Measurements from ENCODE around the gene SDF4.

Gene SDF4

DNA sequence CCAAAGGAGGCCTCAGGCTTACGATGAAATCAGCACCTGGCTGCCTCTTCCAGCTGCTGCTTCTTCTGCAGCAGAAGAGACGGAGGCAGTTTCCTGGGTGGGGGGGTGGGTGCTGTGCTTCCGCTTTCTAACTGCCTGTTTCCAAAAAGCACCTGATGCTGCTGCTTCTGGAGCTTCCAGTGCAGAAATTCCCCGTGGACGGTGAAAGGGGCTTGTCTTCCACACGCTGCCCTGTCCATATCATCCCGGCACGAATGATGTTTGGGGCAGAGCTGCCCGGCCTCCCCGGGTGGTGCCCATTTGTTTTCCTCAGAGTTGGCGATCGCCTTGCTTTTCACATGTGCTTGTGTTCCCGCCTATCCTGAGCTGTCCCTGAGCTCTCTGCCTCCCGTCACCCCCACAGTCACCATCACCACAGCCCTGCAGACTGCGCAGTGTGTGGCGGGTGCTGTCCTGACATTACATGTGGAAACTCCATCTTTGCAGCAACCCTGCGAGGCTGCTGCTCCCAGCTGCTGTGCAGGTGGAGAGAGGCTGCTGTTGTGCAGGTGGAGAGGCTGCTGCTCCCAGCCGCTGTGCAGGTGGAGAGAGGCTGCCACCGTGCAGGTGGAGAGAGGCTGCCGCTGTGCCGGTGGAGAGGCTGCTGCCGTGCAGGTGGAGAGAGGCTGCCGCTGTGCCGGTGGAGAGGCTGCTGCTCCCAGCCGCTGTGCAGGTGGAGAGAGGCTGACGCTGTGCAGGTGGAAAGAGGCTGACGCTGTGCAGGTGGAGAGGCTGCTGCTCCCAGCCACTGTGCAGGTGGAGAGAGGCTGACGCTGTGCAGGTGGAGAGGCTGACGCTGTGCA, 56.4 kb downstream of the SDF4 start:
- H3K27ac ChIP-seq: no peak overlapping the region
- H3K4me3 ChIP-seq (IDR thresholded peaks at IDR 0.05; ENCODE audit: insufficient read depth, low read depth, low read length): no peak overlapping the region
- H2AFZ ChIP-seq (ENCODE audit: low read depth): no peak overlapping the region
- H3K79me2 ChIP-seq (ENCODE audit: insufficient read depth, low read depth): no peaks in the 10 kb centered on the region
- H3K36me3 ChIP-seq (ENCODE audit: insufficient read depth): no peaks in the 10 kb centered on the region
- peaks cover 96% of the 10 kb centered on the region for H3K27me3 ChIP-seq (ENCODE audit: insufficient read depth, low read depth)
- no peak overlapping the region for H3K9ac ChIP-seq
- H4K20me1 ChIP-seq (ENCODE audit: insufficient read depth): no peaks in the 10 kb centered on the region
- TF ChIP-seq CTCF (conservative IDR thresholded peaks at IDR 0.05; ENCODE audit: low read depth, low read length): no peak
- H3K4me2 ChIP-seq: no peak overlapping the region
- H3K4me1 ChIP-seq (ENCODE audit: low read depth, poor library complexity, severe bottlenecking): peaks cover 11% of the 10 kb centered on the region

DNA sequence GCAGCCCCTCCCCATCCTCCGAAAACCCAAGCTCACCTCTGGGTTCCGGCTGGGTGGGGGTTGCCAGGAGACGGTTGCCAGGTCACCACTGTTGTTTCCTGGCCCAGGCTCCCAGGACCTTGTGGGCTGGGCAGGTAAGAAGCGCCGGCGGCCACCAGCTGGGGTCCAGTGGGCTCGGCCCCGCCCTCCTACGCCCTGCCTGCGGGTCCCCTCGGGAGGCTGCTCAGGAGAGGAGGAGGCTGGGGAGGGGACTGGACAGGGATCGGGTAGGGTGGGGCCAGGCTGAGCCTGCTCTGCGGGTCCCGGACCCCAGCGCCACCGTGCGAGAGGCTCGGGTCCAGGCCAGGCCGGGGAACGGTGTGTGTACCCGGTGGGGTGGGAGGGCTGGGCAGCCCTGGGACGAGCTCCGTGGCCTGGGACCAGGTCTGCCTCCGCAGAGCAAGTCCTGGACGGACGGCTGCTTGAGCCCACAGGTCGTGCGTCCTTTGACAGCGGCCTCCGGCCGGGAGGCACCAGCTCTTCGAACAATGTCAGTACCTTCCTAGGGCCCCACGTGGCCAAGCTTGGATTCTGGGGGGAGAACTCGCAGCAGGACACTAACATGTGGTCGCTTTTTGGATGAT, 57.9 kb downstream of the SDF4 start, which contains the start of gene TTLL10:
TTLL10 (plus strand) TSS at position 88 of the 623 bp plus-strand sequence. CDS start 5,336 bp downstream, outside the sequence.
- Histone ChIP-seq H4K20me1 (ENCODE audit: insufficient read depth) (no peaks in the 10 kb centered on the region), H3K9ac (no peak within 1 kb of the TSS), H2AFZ (ENCODE audit: low read depth) (no peak within 1 kb of the TSS), H3K4me1 (ENCODE audit: low read depth, poor library complexity, severe bottlenecking) (peaks cover 21% of the 10 kb centered on the region), H3K27me3 (ENCODE audit: insufficient read depth, low read depth) (peaks cover 96% of the 10 kb centered on the region), H3K36me3 (ENCODE audit: insufficient read depth) (no peaks in the 10 kb centered on the region), H3K79me2 (ENCODE audit: insufficient read depth, low read depth) (no peaks in the 10 kb centered on the region), H3K27ac (no peak within 1 kb of the TSS), H3K4me2 (no peak within 1 kb of the TSS), H3K4me3 (IDR thresholded peaks at IDR 0.05; ENCODE audit: insufficient read depth, low read depth, low read length) (no peak within 1 kb of the TSS)
- no peak for TF ChIP-seq CTCF (conservative IDR thresholded peaks at IDR 0.05; ENCODE audit: low read depth, low read length)

DNA sequence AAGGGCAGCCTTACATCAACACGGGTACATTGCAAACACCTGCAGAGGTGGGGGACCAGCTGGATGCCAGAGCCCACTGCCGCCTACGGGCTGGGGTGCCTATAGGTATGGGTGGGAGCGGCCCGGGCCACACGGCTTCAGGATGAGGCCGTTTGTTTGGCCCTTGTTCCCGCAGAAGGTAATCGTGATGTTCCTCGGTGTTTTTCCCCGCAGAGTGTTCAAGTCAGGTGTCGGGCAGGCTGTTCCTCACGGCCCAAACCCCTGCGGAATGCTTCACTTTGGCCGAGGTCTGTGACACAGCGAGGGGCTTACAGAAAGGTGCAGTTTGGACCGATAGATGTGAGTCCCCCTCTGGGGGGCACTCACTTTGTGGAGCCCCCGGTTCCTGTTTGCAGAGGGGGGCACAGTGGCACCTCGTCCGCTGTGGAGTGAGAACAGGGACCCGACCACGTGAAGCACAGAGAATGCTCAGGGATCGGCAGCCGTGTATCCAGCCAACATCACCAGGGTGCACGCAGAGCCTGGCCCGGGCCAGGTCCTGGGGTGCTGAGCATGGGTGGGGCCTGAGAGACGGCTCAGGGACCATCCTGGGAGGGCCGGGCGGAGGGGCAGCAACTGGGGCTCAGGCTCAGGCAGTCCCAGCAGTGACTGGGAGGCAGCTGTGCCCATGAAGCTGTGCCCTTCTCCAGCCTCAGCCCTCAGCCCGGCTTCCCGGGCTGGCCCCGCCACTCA, 58.6 kb downstream of the SDF4 start:
- no peak for TF ChIP-seq CTCF (conservative IDR thresholded peaks at IDR 0.05; ENCODE audit: low read depth, low read length)
- Histone ChIP-seq H3K4me3 (IDR thresholded peaks at IDR 0.05; ENCODE audit: insufficient read depth, low read depth, low read length) (no peak overlapping the region), H3K9ac (no peak overlapping the region), H2AFZ (ENCODE audit: low read depth) (no peak overlapping the region), H3K27ac (no peak overlapping the region), H4K20me1 (ENCODE audit: insufficient read depth) (no peaks in the 10 kb centered on the region), H3K27me3 (ENCODE audit: insufficient read depth, low read depth) (peaks cover 96% of the 10 kb centered on the region), H3K79me2 (ENCODE audit: insufficient read depth, low read depth) (no peaks in the 10 kb centered on the region), H3K36me3 (ENCODE audit: insufficient read depth) (no peaks in the 10 kb centered on the region), H3K4me1 (ENCODE audit: low read depth, poor library complexity, severe bottlenecking) (peaks cover 21% of the 10 kb centered on the region), H3K4me2 (no peak overlapping the region)

GRCh38 chr1:1171546-1172340, 60.1 kb downstream of the SDF4 start:
- Histone ChIP-seq H3K27me3 (ENCODE audit: insufficient read depth, low read depth) (peaks cover 96% of the 10 kb centered on the region), H3K4me1 (ENCODE audit: low read depth, poor library complexity, severe bottlenecking) (peaks cover 21% of the 10 kb centered on the region), H2AFZ (ENCODE audit: low read depth) (no peak overlapping the region), H3K4me2 (peak overlapping the region; percentile 12; the same call in 1 of the 2 replicates), H3K27ac (no peak overlapping the region), H3K9ac (no peak overlapping the region), H3K79me2 (ENCODE audit: insufficient read depth, low read depth) (no peaks in the 10 kb centered on the region), H3K36me3 (ENCODE audit: insufficient read depth) (no peaks in the 10 kb centered on the region), H3K4me3 (IDR thresholded peaks at IDR 0.05; ENCODE audit: insufficient read depth, low read depth, low read length) (no peak overlapping the region), H4K20me1 (ENCODE audit: insufficient read depth) (no peaks in the 10 kb centered on the region)
- TF ChIP-seq CTCF (conservative IDR thresholded peaks at IDR 0.05; ENCODE audit: low read depth, low read length): no peak
